Mesothelial cell of epicardium (in vitro differentiated cells): ENCODE measurements around the gene PGS1. TPM values are rescaled to one million over a fixed set of nuclear protein-coding genes. Genes with fewer than 3 reads are reported as not detected.

Experiments
- DNase-seq, 2 experiments: peaks; one replicate each; pipeline ENCODE4 v3.0.0; 2021; ENCODE audit warnings: low spot score in 2 of 2; ENCODE audit not compliant: unreplicated experiment in 2 of 2
- H3K27ac Mint-ChIP-seq: 2 replicates; pipeline ENCODE4 v1.8.0; 2021; ENCODE audit warnings: mixed read lengths
- H3K27me3 Mint-ChIP-seq: 2 replicates; pipeline ENCODE4 v1.8.0; 2021; ENCODE audit warnings: low read depth, mixed read lengths
- H3K36me3 Mint-ChIP-seq: 2 replicates; pipeline ENCODE4 v1.8.0; 2021; ENCODE audit warnings: mixed read lengths
- H3K4me1 Mint-ChIP-seq: 2 replicates; pipeline ENCODE4 v1.8.0; 2021; ENCODE audit warnings: mixed read lengths
- H3K4me3 Mint-ChIP-seq: 2 replicates; pipeline ENCODE4 v1.8.0; 2021; ENCODE audit warnings: mild to moderate bottlenecking, moderate library complexity, mixed read lengths
- H3K9me3 Mint-ChIP-seq: 2 replicates; pipeline ENCODE4 v1.8.0; 2021; ENCODE audit warnings: mixed read lengths
- total RNA-seq: library from RNA; stranded (reverse); gene quantifications from 3 replicates; pipeline ENCODE4 v1.2.1, GENCODE V29; 2021
- TF ChIP-seq, protein P1 (sequence below): fragments of 200-600 bp; sonication (generic); IDR thresholded peaks from one replicate; pipeline ENCODE4 v1.5.0; 2021; ENCODE audit warnings: antibody characterized with exemption; ENCODE audit not compliant: unreplicated experiment

PGS1 gene
- total RNA-seq, 1 donor from 2014 or later = 62.3 TPM

DNA sequence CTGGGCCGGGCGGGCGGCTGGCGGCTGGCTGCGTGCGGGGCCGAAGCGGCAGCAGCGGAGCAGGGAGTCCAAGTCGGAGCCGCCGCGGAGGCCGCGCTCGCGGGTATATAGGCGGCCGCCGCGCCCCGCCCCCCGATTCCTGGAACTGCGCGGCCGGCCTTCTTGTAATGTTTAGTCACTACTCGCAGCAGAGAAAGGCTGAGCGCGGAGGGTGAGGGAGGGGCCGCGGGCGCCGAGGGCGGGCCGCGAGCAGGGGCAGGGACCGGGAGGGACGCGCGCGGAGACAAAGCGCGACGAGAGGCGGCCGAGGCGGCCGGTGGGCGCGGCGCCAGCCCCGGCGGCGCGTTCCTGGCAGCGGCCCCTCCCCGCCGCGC, 18.5 kb upstream of the PGS1 start, which contains the start of gene SOCS3:
TSS of gene SOCS3 (minus strand) at position 81 of the 374 bp plus-strand sequence. CDS start 982 bp downstream, outside the sequence.
- Mint-ChIP-seq H3K27ac (peak within 1 kb of the TSS; percentile 93), H3K27me3 (no peaks in the 10 kb centered on the region), H3K9me3 (no peaks in the 10 kb centered on the region), H3K36me3 (peaks cover 8% of the 10 kb centered on the region), H3K4me3 (peak within 1 kb of the TSS; percentile 80), H3K4me1 (peaks cover 59% of the 10 kb centered on the region)
- peak; percentile 91 to 95 for DNase-seq
- TF ChIP-seq, protein P1, sequence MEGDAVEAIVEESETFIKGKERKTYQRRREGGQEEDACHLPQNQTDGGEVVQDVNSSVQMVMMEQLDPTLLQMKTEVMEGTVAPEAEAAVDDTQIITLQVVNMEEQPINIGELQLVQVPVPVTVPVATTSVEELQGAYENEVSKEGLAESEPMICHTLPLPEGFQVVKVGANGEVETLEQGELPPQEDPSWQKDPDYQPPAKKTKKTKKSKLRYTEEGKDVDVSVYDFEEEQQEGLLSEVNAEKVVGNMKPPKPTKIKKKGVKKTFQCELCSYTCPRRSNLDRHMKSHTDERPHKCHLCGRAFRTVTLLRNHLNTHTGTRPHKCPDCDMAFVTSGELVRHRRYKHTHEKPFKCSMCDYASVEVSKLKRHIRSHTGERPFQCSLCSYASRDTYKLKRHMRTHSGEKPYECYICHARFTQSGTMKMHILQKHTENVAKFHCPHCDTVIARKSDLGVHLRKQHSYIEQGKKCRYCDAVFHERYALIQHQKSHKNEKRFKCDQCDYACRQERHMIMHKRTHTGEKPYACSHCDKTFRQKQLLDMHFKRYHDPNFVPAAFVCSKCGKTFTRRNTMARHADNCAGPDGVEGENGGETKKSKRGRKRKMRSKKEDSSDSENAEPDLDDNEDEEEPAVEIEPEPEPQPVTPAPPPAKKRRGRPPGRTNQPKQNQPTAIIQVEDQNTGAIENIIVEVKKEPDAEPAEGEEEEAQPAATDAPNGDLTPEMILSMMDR = no peak

DNA sequence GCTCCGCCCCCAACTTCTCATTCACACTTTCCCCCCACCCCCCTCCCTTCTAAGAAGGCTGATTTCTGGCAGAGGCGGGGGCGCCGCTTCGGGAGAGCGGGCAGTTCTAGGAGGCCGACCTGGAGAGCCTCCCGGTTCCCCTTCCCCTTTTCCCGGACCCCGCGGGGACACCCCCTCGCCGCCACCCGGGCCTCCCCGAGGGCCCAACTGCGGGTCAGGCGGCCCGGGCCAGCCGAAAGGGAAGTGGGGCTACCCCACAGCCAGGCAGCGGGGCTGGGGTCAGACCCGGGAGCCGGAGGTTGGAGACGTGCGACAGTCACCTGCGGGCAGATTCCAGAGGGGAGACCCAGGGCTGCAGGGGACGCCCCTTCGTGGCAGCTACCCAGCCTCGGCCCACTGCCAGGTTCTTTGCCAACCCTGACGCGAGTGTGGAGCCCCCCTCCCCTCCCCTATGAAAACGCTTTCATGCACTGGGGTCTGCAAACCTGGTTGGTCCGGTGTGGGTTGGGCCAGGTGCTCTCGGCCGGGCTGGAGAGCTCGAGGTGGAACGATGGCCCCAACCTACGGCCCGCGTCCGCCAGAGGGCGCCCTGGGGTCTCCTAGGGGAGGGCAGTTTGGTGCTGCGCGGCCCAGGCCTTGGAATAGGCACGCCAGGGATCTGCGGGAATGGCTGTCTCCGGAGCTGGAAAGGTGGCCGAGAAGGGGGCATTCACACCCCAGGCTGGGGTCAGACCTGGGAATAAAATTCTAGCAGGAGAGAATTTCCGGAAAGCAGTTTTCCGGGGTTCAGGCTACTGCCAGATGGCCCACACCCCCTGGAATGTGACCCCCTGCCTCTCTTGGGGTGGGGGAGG, 17.9 kb upstream of the PGS1 start:
- peak; percentile 86 to 97 for DNase-seq
- H3K27me3 Mint-ChIP-seq = no peaks in the 10 kb centered on the region
- H3K27ac Mint-ChIP-seq = peak overlapping the region; percentile 93
- H3K4me1 Mint-ChIP-seq = peaks cover 59% of the 10 kb centered on the region
- peaks cover 8% of the 10 kb centered on the region for H3K36me3 Mint-ChIP-seq
- no peaks in the 10 kb centered on the region for H3K9me3 Mint-ChIP-seq
- peak overlapping the region; percentile 75 for H3K4me3 Mint-ChIP-seq
- TF ChIP-seq, protein P1 = peak; percentile 92

DNA sequence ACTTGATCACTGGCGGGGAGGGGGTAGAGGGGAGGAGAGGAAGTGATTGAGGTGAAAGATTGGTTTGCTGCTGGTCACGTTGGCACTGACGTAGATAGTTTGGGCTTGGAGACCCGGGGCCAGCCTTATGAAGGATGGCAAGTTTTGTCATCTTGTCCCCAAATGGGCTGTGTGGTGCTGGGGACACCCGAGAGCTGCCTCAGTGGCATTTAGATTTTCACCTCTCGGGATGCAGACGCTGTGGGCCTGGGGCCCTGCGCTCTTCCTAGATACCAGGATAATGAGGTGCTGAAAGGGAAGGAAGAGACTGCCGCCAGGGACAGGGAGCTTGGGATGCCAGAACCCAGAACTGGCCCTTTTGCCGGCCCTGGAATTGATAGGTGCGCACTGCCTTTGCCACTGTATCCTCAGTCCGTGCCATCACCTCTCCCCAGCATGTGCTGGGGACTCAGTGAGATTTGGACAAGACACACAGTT, 17.2 kb upstream of the PGS1 start:
- H3K9me3 Mint-ChIP-seq = no peaks in the 10 kb centered on the region
- peak overlapping the region; percentile 93 for H3K27ac Mint-ChIP-seq
- peaks cover 59% of the 10 kb centered on the region for H3K4me1 Mint-ChIP-seq
- no peak for DNase-seq
- H3K36me3 Mint-ChIP-seq = peaks cover 4% of the 10 kb centered on the region
- H3K27me3 Mint-ChIP-seq = no peaks in the 10 kb centered on the region
- H3K4me3 Mint-ChIP-seq = peak overlapping the region; percentile 75
- TF ChIP-seq, protein P1 = no peak

DNA sequence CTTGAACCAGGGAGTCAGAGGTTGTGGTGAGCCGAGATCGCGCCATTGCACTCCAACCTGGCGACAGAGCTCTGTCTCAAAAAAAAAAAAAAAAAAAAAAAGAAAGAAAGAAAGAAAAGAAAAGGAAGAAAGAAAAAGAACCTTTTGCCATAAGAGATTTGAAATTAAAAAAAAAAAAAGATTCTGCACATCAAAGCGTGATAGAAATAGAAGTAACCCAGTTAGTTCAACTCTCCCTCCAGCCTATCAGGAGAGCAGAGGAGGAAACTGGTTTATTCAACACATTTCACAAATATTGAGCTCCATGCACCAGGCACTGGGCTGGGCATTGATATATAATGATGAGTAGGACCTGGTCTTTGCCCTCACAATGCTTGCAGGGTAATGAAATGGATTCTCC, 16.2 kb upstream of the PGS1 start:
- Mint-ChIP-seq H3K27me3 (no peaks in the 10 kb centered on the region), H3K4me1 (peaks cover 58% of the 10 kb centered on the region), H3K9me3 (no peaks in the 10 kb centered on the region), H3K27ac (no peak overlapping the region), H3K4me3 (no peak overlapping the region), H3K36me3 (peaks cover 2% of the 10 kb centered on the region)
- no peak for DNase-seq
- TF ChIP-seq, protein P1 = no peak

DNA sequence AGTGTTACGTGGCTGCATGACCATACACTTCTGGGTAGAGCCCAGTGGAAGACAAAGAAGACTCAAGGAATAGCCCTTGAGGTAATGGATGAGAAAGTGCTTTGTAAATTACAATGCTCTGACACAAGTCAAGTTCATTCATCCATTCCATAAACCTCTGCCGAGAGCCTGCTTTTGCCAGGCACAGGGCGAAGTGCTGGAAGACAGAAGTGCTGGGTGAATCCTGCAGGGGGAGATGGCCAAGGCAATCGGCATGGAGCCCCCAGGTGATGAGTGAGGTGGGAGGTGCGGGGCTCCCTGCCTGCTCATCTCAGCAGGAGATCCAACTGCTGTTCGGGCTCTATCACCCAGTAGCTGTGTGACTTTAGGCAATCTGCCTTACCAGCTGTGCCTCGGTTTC, 15.8 kb upstream of the PGS1 start:
- Mint-ChIP-seq H3K4me1 (peaks cover 53% of the 10 kb centered on the region), H3K27me3 (no peaks in the 10 kb centered on the region), H3K9me3 (no peaks in the 10 kb centered on the region), H3K36me3 (peaks cover 2% of the 10 kb centered on the region), H3K4me3 (no peak overlapping the region), H3K27ac (no peak overlapping the region)
- TF ChIP-seq, protein P1 = peak; percentile 32
- no peak for DNase-seq
